HEK293 (cell line): ENCODE data around the gene TREM1.

Source experiments
- CTCF ChIA-PET: fragments of 350-600 bp; formaldehyde crosslinking; extraction: SDS; loops from one replicate; lab custom pipeline; 2021; ENCODE audit warnings: antibody characterized with exemption; lab: Yijun Ruan, JAX
- POLR2A ChIA-PET: fragments of 300-600 bp; formaldehyde crosslinking; extraction: SDS; loops from one replicate; lab custom pipeline; 2020; ENCODE audit warnings: antibody characterized with exemption, inconsistent platforms; lab: Yijun Ruan, JAX
- H3K27ac ChIP-seq: fragments of 200-500 bp; sonication (Bioruptor generic); 2 replicates; pipeline ENCODE4 v1.5.1; 2014; ENCODE audit warnings: low read depth, low read length, control low read depth, inconsistent platforms; ENCODE audit errors: extremely low read depth
- H3K36me3 ChIP-seq, 2 experiments: fragments of 200-500 bp in 1 of 2; sonication (Bioruptor generic) in 1 of 2; 1 replicate in 1 of 2; 2 replicates in 1 of 2; pipeline ENCODE4 v1.5.1; 2014 to 2017; ENCODE audit warnings: inconsistent platforms in 2 of 2, low read length in 2 of 2; ENCODE audit not compliant: control insufficient read depth in 2 of 2, insufficient read depth in 1 of 2
- H3K4me1 ChIP-seq: fragments of 200-500 bp; sonication (Bioruptor generic); 2 replicates; pipeline ENCODE4 v1.5.1; 2014; ENCODE audit warnings: mild to moderate bottlenecking, low read length, inconsistent platforms; ENCODE audit not compliant: control insufficient read depth, insufficient read depth
- H3K4me3 ChIP-seq: 2 replicates; pipeline ENCODE4 v1.5.1; 2011; ENCODE audit warnings: low read depth, mild to moderate bottlenecking, control low read depth, low read length, moderate library complexity
- H3K9me3 ChIP-seq: fragments of 200-500 bp; sonication (Bioruptor generic); 2 replicates; pipeline ENCODE4 v1.5.1; 2014; ENCODE audit warnings: low read depth, low read length, inconsistent platforms; ENCODE audit not compliant: control insufficient read depth, insufficient read depth
- PRDM1 ChIP-seq: fragments of 450-650 bp; formaldehyde crosslinking; IDR thresholded peaks from 2 replicates; pipeline ENCODE4; 2016; ENCODE audit warnings: missing biosample characterization, missing genetic modification characterization
- SP2 ChIP-seq: fragments of 450-650 bp; formaldehyde crosslinking; IDR thresholded peaks from 2 replicates; pipeline ENCODE4 v1.5.1; 2016; ENCODE audit warnings: missing biosample characterization, missing genetic modification characterization
- ZBTB20 ChIP-seq: fragments of 450-650 bp; formaldehyde crosslinking; IDR thresholded peaks from 2 replicates; pipeline ENCODE4 v1.5.1; 2016; ENCODE audit warnings: missing biosample characterization, missing genetic modification characterization
- ZBTB26 ChIP-seq: fragments of 450-650 bp; formaldehyde crosslinking; optimal IDR thresholded peaks from 2 replicates; pipeline ENCODE3; 2016; ENCODE audit warnings: missing biosample characterization, mild to moderate bottlenecking, missing genetic modification characterization
- ZBTB44 ChIP-seq: fragments of 450-650 bp; IDR thresholded peaks from 2 replicates; pipeline ENCODE4 v1.5.1; 2018; ENCODE audit warnings: missing biosample characterization, mild to moderate bottlenecking, missing genetic modification characterization
- ZFHX2 ChIP-seq: fragments of 450-650 bp; formaldehyde crosslinking; conservative IDR thresholded peaks from 2 replicates; pipeline ENCODE4 v1.5.1; 2016; ENCODE audit warnings: missing biosample characterization, missing genetic modification characterization
- ZNF530 ChIP-seq: fragments of 450-650 bp; formaldehyde crosslinking; IDR thresholded peaks from 2 replicates; pipeline ENCODE4 v1.5.1; 2016; ENCODE audit warnings: low read depth, missing biosample characterization, missing genetic modification characterization
- ZNF621 ChIP-seq: fragments of 450-650 bp; formaldehyde crosslinking; IDR thresholded peaks from 2 replicates; pipeline ENCODE4 v1.5.1; 2017; ENCODE audit warnings: missing biosample characterization, missing genetic modification characterization
- ZNF707 ChIP-seq: fragments of 450-650 bp; formaldehyde crosslinking; IDR thresholded peaks from 2 replicates; pipeline ENCODE4 v1.5.1; 2016; ENCODE audit warnings: missing biosample characterization, missing genetic modification characterization
- TF ChIP-seq, protein P1 (sequence below): fragments of 450-650 bp; formaldehyde crosslinking; IDR thresholded peaks from 2 replicates; pipeline ENCODE4 v1.5.1; 2016; ENCODE audit warnings: missing biosample characterization, missing genetic modification characterization
- TF ChIP-seq, protein P2 (sequence below): fragments of 450-650 bp; formaldehyde crosslinking; IDR thresholded peaks from 2 replicates; pipeline ENCODE4 v1.5.1; 2017; ENCODE audit warnings: missing biosample characterization, missing genetic modification characterization

The TREM1 gene

DNA sequence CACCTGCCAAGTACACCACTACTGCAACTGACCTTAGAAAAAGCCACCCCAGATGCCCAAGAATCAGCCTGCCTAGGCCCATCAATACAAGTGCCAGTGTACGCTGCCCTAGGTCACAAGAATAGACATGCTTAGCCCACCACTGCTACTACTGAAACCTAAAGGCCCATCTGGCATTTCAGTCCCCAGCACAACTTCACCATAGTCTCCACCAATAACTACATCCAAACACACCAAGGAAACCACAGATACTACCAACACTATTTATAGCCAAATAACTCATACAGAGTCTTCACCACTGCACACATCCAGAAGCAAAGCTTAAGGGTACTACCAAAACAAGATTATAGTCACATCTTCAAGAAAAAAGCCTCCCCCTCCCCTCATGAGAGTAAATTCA lies 30.1 kb downstream of the TREM1 start:
- H3K4me3 ChIP-seq = no peak overlapping the region
- H3K36me3 ChIP-seq = no peaks in the 10 kb centered on the region
- peak overlapping the region; percentile 80 for H3K27ac ChIP-seq
- no peaks in the 10 kb centered on the region; the same call in 1 of the 2 replicates for H3K9me3 ChIP-seq
- H3K4me1 ChIP-seq = peaks cover 24% of the 10 kb centered on the region
- ChIA-PET CTCF (interaction anchor here (0.7 to 1.4 kb wide), 2 partner anchors 63 to 77 kb away, joined by 3 to 5 read pairs; no protein-coding TSS in a partner anchor), POLR2A (no interaction called here)
- TF ChIP-seq ZBTB26 = peak; percentile 8
- TF ChIP-seq, protein P1, sequence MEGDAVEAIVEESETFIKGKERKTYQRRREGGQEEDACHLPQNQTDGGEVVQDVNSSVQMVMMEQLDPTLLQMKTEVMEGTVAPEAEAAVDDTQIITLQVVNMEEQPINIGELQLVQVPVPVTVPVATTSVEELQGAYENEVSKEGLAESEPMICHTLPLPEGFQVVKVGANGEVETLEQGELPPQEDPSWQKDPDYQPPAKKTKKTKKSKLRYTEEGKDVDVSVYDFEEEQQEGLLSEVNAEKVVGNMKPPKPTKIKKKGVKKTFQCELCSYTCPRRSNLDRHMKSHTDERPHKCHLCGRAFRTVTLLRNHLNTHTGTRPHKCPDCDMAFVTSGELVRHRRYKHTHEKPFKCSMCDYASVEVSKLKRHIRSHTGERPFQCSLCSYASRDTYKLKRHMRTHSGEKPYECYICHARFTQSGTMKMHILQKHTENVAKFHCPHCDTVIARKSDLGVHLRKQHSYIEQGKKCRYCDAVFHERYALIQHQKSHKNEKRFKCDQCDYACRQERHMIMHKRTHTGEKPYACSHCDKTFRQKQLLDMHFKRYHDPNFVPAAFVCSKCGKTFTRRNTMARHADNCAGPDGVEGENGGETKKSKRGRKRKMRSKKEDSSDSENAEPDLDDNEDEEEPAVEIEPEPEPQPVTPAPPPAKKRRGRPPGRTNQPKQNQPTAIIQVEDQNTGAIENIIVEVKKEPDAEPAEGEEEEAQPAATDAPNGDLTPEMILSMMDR (tag by site-specific recombination) = no peak
- peak; percentile 15; the same call in 1 of the 2 replicates for TF ChIP-seq ZBTB20 (tag by site-specific recombination)
- no peak for TF ChIP-seq ZNF707 (tag by site-specific recombination)
- no peak for TF ChIP-seq ZNF621
- TF ChIP-seq ZBTB44 = no peak

- CTCF ChIA-PET = interaction anchor here (0.6 to 1.4 kb wide), 4 partner anchors 27 to 76 kb away, joined by 3 to 5 read pairs (median 4); no protein-coding TSS in a partner anchor
- Histone ChIP-seq H3K27ac (peak overlapping the region; percentile 80; the same call in 1 of the 2 replicates), H3K36me3 (no peaks in the 10 kb centered on the region), H3K4me3 (no peak overlapping the region), H3K4me1 (peaks cover 24% of the 10 kb centered on the region), H3K9me3 (no peaks in the 10 kb centered on the region; the same call in 1 of the 2 replicates)
- TF ChIP-seq ZFHX2 (tag by site-specific recombination) (peak; percentile 41), SP2 (tag by site-specific recombination) (no peak)
- POLR2A ChIA-PET = no interaction called here
Measured at GRCh38 chr6:41255638-41256246, 30.7 kb downstream of the TREM1 start.

DNA sequence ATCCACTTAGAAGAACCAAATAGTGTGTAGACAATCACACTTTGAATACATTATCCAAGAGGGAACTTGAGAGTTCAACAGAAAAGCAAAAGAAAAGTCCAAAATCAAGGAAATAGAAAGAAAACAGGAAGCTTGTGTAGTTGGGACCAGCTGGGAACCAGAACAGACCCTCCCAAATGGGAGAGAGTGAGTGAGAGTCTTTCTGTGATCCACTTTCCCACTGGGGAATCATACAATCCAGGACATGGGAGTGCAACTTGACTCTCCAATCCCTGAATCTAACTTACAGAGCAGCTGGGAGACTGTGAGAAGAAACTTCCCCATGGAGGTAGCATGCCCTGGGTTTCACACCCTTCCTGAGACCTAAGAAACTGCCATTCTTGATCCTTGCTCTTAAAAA lies 31.4 kb downstream of the TREM1 start:
- POLR2A ChIA-PET = no interaction called here
- no peaks in the 10 kb centered on the region; the same call in 1 of the 2 replicates for H3K9me3 ChIP-seq
- H3K36me3 ChIP-seq = no peaks in the 10 kb centered on the region
- CTCF ChIA-PET = interaction anchor here (0.6 to 1.4 kb wide), 4 partner anchors 11 to 64 kb away, joined by 3 to 5 read pairs (median 4); no protein-coding TSS in a partner anchor
- peaks cover 24% of the 10 kb centered on the region for H3K4me1 ChIP-seq
- no peak overlapping the region; the same call in 1 of the 2 replicates for H3K27ac ChIP-seq
- no peak overlapping the region for H3K4me3 ChIP-seq
- TF ChIP-seq, protein P2, sequence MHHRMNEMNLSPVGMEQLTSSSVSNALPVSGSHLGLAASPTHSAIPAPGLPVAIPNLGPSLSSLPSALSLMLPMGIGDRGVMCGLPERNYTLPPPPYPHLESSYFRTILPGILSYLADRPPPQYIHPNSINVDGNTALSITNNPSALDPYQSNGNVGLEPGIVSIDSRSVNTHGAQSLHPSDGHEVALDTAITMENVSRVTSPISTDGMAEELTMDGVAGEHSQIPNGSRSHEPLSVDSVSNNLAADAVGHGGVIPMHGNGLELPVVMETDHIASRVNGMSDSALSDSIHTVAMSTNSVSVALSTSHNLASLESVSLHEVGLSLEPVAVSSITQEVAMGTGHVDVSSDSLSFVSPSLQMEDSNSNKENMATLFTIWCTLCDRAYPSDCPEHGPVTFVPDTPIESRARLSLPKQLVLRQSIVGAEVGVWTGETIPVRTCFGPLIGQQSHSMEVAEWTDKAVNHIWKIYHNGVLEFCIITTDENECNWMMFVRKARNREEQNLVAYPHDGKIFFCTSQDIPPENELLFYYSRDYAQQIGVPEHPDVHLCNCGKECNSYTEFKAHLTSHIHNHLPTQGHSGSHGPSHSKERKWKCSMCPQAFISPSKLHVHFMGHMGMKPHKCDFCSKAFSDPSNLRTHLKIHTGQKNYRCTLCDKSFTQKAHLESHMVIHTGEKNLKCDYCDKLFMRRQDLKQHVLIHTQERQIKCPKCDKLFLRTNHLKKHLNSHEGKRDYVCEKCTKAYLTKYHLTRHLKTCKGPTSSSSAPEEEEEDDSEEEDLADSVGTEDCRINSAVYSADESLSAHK (tag by site-specific recombination) = 0 out of 2 replicates have a peak, but pooled peaks have one; percentile 37
- TF ChIP-seq PRDM1 (tag by site-specific recombination) (peak; percentile 52; the same call in 1 of the 2 replicates), ZNF530 (no peak)
